SK-N-SH (cell line): ENCODE data around the gene ABCF1. TPM values are rescaled to one million over a fixed set of nuclear protein-coding genes. Genes with fewer than 3 reads are reported as not detected.

Experiments
- CTCF ChIA-PET: fragments of 300-600, 350-600 bp; formaldehyde crosslinking; extraction: SDS; loops from one replicate; lab custom pipeline; 2021; lab: Yijun Ruan, JAX
- POLR2A ChIA-PET: fragments of 350-600 bp; sonication (Branson Sonifier 250); formaldehyde crosslinking; extraction: SDS; loops from one replicate; lab custom pipeline; 2020; ENCODE audit warnings: antibody characterized with exemption, inconsistent platforms; lab: Yijun Ruan, JAX
- DNase-seq: peaks from one replicate; pipeline ENCODE4 v3.0.0; 2012
- H2AFZ ChIP-seq: fragments of 200-600 bp; sonication (generic); 2 replicates; pipeline ENCODE4 v1.8.1; 2016; ENCODE audit warnings: antibody characterized with exemption, mild to moderate bottlenecking, low read depth
- H3F3A ChIP-seq: fragments of 200-600 bp; sonication (generic); replicated peaks from 2 replicates; pipeline ENCODE3; 2016; ENCODE audit warnings: antibody characterized with exemption, mild to moderate bottlenecking; ENCODE audit not compliant: insufficient read depth
- H3K27ac ChIP-seq, 2 experiments: fragments of 200-500 bp in 1 of 2; fragments of 200-600 bp in 1 of 2; sonication (Bioruptor generic) in 1 of 2; sonication (generic), shearing (Covaris generic) in 1 of 2; 2 replicates each; pipeline versions ENCODE4 v1.5.1 to v1.6.1; 2014 to 2016; ENCODE audit warnings: low read depth in 2 of 2, inconsistent platforms in 1 of 2, low read length in 1 of 2, mild to moderate bottlenecking in 1 of 2, mixed read lengths in 1 of 2
- H3K27me3 ChIP-seq: fragments of 200-600 bp; sonication (generic), shearing (Covaris generic); 2 replicates; pipeline ENCODE4 v1.6.1; 2016; ENCODE audit warnings: mixed run types; ENCODE audit not compliant: insufficient read depth
- H3K36me3 ChIP-seq, 2 experiments: fragments of 200-500 bp in 1 of 2; fragments of 200-600 bp in 1 of 2; sonication (Bioruptor generic) in 1 of 2; sonication (generic) in 1 of 2; replicated peaks in 1 of 2; 2 replicates each; pipeline versions ENCODE3 to v1.5.1; 2014 to 2016; ENCODE audit warnings: low read length in 1 of 2, mild to moderate bottlenecking in 1 of 2; ENCODE audit not compliant: insufficient read depth in 2 of 2, control insufficient read depth in 1 of 2
- H3K4me1 ChIP-seq, 2 experiments: fragments of 200-500 bp in 1 of 2; fragments of 200-600 bp in 1 of 2; sonication (Bioruptor generic) in 1 of 2; sonication (generic), shearing (Covaris generic) in 1 of 2; 2 replicates each; pipeline versions ENCODE4 v1.5.1 to v1.6.1; 2014 to 2016; ENCODE audit warnings: low read depth in 1 of 2, low read length in 1 of 2, mixed run types in 1 of 2; ENCODE audit not compliant: insufficient read depth in 2 of 2, control insufficient read depth in 1 of 2
- H3K4me2 ChIP-seq: fragments of 200-600 bp; sonication (generic), shearing (Covaris generic); 2 replicates; pipeline ENCODE4 v1.6.1; 2017; ENCODE audit warnings: mixed run types
- H3K4me3 ChIP-seq, 2 experiments: fragments of 200-500 bp in 1 of 2; fragments of 200-600 bp in 1 of 2; sonication (Bioruptor generic) in 1 of 2; sonication (generic), shearing (Covaris generic) in 1 of 2; 2 replicates each; pipeline versions ENCODE4 v1.5.1 to v1.8.1; 2014 to 2016; ENCODE audit warnings: low read depth in 2 of 2, inconsistent platforms in 1 of 2, low read length in 1 of 2, mild to moderate bottlenecking in 1 of 2, mixed read lengths in 1 of 2, moderate library complexity in 1 of 2
- H3K79me2 ChIP-seq: fragments of 200-600 bp; sonication (generic); 2 replicates; pipeline ENCODE4 v1.8.1; 2017; ENCODE audit warnings: mild to moderate bottlenecking; ENCODE audit not compliant: insufficient read depth
- H3K9ac ChIP-seq: fragments of 200-600 bp; sonication (generic); 2 replicates; pipeline ENCODE4 v1.6.1; 2017; ENCODE audit warnings: mixed run types
- H3K9me2 ChIP-seq: fragments of 200-600 bp; sonication (generic); 2 replicates; pipeline ENCODE4 v1.6.1; 2017; ENCODE audit warnings: mixed run types
- H3K9me3 ChIP-seq: fragments of 200-600 bp; sonication (generic); 2 replicates; pipeline ENCODE4 v1.6.1; 2017; ENCODE audit warnings: mixed run types, mild to moderate bottlenecking, moderate library complexity
- H4K20me1 ChIP-seq: fragments of 200-600 bp; sonication (generic); 2 replicates; pipeline ENCODE4 v1.6.1; 2017; ENCODE audit warnings: mild to moderate bottlenecking, mixed run types; ENCODE audit not compliant: insufficient read depth
- FOXM1 ChIP-seq: IDR thresholded peaks from 2 replicates; pipeline ENCODE4 v1.4.0; 2012; ENCODE audit warnings: low read depth, mild to moderate bottlenecking
- GABPA ChIP-seq: IDR thresholded peaks from 2 replicates; pipeline ENCODE4 v1.4.0; 2012; ENCODE audit warnings: low read depth, mild to moderate bottlenecking
- GATA2 ChIP-seq: sonication (generic); formaldehyde crosslinking; IDR thresholded peaks from 2 replicates; pipeline ENCODE4 v1.5.0; 2020; ENCODE audit warnings: mild to moderate bottlenecking, missing genetic modification reagents
- JUND ChIP-seq: IDR thresholded peaks from 2 replicates; pipeline ENCODE4 v1.4.0; 2012
- NFIC ChIP-seq: IDR thresholded peaks from 2 replicates; pipeline ENCODE4 v1.4.0; 2012; ENCODE audit warnings: borderline replicate concordance
- POLR2AphosphoS5 ChIP-seq: IDR thresholded peaks from 2 replicates; pipeline ENCODE4 v1.6.1; 2012; ENCODE audit warnings: low read depth, low read length
- RCOR1 ChIP-seq: fragments of 150-350 bp; IDR thresholded peaks from 2 replicates; pipeline ENCODE4 v1.6.1; 2017; ENCODE audit warnings: antibody characterized with exemption, low read length
- RFX5 ChIP-seq: IDR thresholded peaks from 2 replicates; pipeline ENCODE4 v1.6.1; 2012; ENCODE audit warnings: mild to moderate bottlenecking, improper control_type of control experiment, low read length
- TCF12 ChIP-seq: IDR thresholded peaks from 2 replicates; pipeline ENCODE4 v1.4.0; 2012
- TEAD4 ChIP-seq: IDR thresholded peaks from 2 replicates; pipeline ENCODE4 v1.4.0; 2012; ENCODE audit warnings: mild to moderate bottlenecking, borderline replicate concordance; ENCODE audit not compliant: insufficient read depth
- YY1 ChIP-seq: IDR thresholded peaks from 2 replicates; pipeline ENCODE4 v1.4.0; 2012; ENCODE audit warnings: low read depth, mild to moderate bottlenecking
- WGBS: methylation state at CpG from one replicate; pipeline ENCODE4 v1.1.6; 2017; ENCODE audit warnings: low lambda C conversion rate; 5-methylcytosine and 5-hydroxymethylcytosine counted together
- polyA plus RNA-seq, 3 experiments: library from polyadenylated mRNA; depleted of rRNA; stranded (reverse); fragments of >200 nt; gene quantifications; 2 replicates each; pipeline ENCODE4 v1.2.3, GENCODE V29; 2012
- TF ChIP-seq, protein P1 (sequence below): fragments of 150-350 bp; IDR thresholded peaks from 2 replicates; pipeline ENCODE4 v1.6.1; 2017; ENCODE audit warnings: antibody characterized with exemption, low read length, low read depth, borderline replicate concordance
- TF ChIP-seq, protein P2 (sequence below): IDR thresholded peaks from 2 replicates; pipeline ENCODE4 v1.4.0; 2012; ENCODE audit warnings: low read depth
- TF ChIP-seq, protein P3 (sequence below): IDR thresholded peaks from 2 replicates; pipeline ENCODE4 v1.4.0; 2012; ENCODE audit warnings: low read depth, borderline replicate concordance
- TF ChIP-seq, protein P4 (sequence below): fragments of 150-350 bp; IDR thresholded peaks from 2 replicates; pipeline ENCODE4 v1.6.1; 2016; ENCODE audit warnings: mild to moderate bottlenecking, low read depth, low read length
- TF ChIP-seq, protein P5 (sequence below): fragments of 200-600 bp; sonication (generic); IDR thresholded peaks from 2 replicates; pipeline ENCODE4 v1.6.1; 2017; ENCODE audit warnings: antibody characterized with exemption, mild to moderate bottlenecking, moderate library complexity

The ABCF1 gene
- polyA plus RNA-seq, 1 of the 3 experiments (the other 2 are of a cell fraction), result 53.4 TPM

DNA sequence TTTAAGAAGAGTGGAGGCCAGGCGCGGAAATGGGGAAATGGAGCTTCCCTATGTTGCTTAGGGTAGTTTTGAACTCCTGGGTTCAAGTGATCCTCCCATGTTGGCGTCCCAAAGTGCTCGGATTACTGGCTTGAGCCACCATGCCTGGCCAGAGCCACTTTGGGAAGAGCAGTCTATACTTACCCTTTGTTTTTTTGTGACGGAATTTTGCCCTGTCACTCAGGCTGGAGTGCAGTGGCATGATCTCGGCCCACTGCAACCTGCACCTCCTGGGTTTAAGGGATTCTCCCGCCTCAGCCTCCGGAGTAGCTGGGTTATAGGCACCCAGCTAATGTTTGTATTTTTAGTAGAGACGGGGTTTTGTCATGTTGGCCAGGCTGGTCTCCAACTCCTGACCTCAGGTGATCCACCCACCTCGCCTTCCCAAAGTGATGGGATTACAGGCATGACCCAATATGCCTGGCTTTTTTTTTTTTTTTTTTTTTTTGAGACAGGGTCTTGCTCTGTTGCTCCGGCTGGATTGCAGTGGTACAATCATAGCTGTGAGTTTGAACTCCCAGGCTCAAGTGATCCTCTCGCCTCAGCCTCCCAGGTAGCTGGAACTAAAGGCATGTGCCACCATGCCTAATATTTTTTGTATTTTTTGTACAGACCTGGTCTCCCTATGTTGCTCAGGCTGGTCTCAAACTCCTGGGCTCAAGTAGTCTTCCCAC, 27.8 kb downstream of the ABCF1 start:
- H3K27ac ChIP-seq, result no peak overlapping the region
- H3K4me3 ChIP-seq, result no peak overlapping the region
- DNase-seq, result no peak
- H3K9ac ChIP-seq, result no peak overlapping the region
- CTCF ChIA-PET, result interaction anchor here (1.0 to 9.9 kb wide), 5 partner anchors 8 to 117 kb away, joined by 3 to 118 read pairs (median 3); no protein-coding TSS in a partner anchor
- no peaks in the 10 kb centered on the region for H3K9me3 ChIP-seq
- H2AFZ ChIP-seq, result no peak overlapping the region
- POLR2A ChIA-PET, result interaction anchor here (0.6 to 3.4 kb wide), 6 partner anchors 8 to 141 kb away, joined by 3 to 32 read pairs (median 4); no protein-coding TSS in a partner anchor
- H4K20me1 ChIP-seq, result no peaks in the 10 kb centered on the region
- peaks cover 39% of the 10 kb centered on the region for H3F3A ChIP-seq
- no peak overlapping the region for H3K4me2 ChIP-seq
- no peaks in the 10 kb centered on the region for H3K79me2 ChIP-seq
- no peaks in the 10 kb centered on the region for H3K4me1 ChIP-seq
- 96% methylated on average over 11 of the region's 12 CpGs for WGBS
- TF ChIP-seq, protein P1, sequence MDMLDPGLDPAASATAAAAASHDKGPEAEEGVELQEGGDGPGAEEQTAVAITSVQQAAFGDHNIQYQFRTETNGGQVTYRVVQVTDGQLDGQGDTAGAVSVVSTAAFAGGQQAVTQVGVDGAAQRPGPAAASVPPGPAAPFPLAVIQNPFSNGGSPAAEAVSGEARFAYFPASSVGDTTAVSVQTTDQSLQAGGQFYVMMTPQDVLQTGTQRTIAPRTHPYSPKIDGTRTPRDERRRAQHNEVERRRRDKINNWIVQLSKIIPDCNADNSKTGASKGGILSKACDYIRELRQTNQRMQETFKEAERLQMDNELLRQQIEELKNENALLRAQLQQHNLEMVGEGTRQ, result no peak
- TF ChIP-seq POLR2AphosphoS5 (peak; percentile 18; the same call in 1 of the 2 replicates), NFIC (no peak)
- TF ChIP-seq, protein P2, sequence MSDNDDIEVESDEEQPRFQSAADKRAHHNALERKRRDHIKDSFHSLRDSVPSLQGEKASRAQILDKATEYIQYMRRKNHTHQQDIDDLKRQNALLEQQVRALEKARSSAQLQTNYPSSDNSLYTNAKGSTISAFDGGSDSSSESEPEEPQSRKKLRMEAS, result no peak
- TF ChIP-seq, protein P3, sequence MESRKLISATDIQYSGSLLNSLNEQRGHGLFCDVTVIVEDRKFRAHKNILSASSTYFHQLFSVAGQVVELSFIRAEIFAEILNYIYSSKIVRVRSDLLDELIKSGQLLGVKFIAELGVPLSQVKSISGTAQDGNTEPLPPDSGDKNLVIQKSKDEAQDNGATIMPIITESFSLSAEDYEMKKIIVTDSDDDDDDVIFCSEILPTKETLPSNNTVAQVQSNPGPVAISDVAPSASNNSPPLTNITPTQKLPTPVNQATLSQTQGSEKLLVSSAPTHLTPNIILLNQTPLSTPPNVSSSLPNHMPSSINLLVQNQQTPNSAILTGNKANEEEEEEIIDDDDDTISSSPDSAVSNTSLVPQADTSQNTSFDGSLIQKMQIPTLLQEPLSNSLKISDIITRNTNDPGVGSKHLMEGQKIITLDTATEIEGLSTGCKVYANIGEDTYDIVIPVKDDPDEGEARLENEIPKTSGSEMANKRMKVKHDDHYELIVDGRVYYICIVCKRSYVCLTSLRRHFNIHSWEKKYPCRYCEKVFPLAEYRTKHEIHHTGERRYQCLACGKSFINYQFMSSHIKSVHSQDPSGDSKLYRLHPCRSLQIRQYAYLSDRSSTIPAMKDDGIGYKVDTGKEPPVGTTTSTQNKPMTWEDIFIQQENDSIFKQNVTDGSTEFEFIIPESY, result 0 out of 2 replicates have a peak, but pooled peaks have one; percentile 11
- TF ChIP-seq, all 33 proteins: peak for 2
- Histone ChIP-seq H3K27me3 (no peaks in the 10 kb centered on the region), H3K9me2 (no peaks in the 10 kb centered on the region), H3K36me3 (peaks cover 28 to 42% of the 10 kb centered on the region in 2 experiments)

DNA sequence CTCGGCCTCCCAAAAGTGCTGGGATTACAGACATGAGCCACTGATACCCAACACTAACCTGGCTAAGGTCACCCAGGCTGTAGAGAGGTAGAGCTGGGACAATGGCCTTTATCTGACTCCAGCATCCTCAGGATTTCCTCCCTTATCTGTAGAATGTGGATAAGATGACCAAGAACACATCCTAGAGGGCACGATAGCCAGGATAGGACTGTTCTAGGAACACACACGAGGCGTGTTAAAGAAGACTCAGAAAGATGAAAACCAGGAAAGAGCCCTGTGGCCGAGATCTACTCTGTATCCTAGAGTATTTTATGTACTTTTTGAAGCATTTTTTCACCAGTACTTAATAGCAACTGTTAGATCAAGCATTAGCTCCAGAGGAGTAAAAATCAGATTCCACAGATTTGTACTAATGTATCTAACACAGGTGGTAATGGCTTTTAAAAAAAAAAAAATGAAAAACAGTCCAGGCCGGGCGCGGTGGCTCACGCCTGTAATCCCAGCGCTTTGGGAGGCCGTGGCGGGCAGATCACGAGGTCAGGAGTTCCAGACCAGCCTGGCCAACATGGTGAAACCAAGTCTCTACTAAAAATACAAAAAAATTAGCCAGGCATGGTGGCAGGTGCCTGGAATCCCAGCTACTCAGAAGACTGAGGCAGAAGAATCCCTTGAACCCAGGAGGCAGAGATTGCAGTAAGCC, 28.5 kb downstream of the ABCF1 start:
- H4K20me1 ChIP-seq, result no peaks in the 10 kb centered on the region
- H3K27ac ChIP-seq, result 0 out of 4 replicates have a peak overlapping the region, but pooled peaks of 1 of the 2 experiments have one; percentile 13
- TF ChIP-seq RCOR1, result no peak
- no peak for TF ChIP-seq RFX5
- TF ChIP-seq NFIC, result no peak
- no peak; the same call in 1 of the 2 replicates for TF ChIP-seq JUND
- no peak for TF ChIP-seq GABPA
- no peak for TF ChIP-seq YY1
- no peak for TF ChIP-seq TCF12
- TF ChIP-seq GATA2 (CRISPR knock-in tag), result no peak
- TF ChIP-seq, protein P4, sequence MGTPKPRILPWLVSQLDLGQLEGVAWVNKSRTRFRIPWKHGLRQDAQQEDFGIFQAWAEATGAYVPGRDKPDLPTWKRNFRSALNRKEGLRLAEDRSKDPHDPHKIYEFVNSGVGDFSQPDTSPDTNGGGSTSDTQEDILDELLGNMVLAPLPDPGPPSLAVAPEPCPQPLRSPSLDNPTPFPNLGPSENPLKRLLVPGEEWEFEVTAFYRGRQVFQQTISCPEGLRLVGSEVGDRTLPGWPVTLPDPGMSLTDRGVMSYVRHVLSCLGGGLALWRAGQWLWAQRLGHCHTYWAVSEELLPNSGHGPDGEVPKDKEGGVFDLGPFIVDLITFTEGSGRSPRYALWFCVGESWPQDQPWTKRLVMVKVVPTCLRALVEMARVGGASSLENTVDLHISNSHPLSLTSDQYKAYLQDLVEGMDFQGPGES, result no peak
- TF ChIP-seq, protein P5, sequence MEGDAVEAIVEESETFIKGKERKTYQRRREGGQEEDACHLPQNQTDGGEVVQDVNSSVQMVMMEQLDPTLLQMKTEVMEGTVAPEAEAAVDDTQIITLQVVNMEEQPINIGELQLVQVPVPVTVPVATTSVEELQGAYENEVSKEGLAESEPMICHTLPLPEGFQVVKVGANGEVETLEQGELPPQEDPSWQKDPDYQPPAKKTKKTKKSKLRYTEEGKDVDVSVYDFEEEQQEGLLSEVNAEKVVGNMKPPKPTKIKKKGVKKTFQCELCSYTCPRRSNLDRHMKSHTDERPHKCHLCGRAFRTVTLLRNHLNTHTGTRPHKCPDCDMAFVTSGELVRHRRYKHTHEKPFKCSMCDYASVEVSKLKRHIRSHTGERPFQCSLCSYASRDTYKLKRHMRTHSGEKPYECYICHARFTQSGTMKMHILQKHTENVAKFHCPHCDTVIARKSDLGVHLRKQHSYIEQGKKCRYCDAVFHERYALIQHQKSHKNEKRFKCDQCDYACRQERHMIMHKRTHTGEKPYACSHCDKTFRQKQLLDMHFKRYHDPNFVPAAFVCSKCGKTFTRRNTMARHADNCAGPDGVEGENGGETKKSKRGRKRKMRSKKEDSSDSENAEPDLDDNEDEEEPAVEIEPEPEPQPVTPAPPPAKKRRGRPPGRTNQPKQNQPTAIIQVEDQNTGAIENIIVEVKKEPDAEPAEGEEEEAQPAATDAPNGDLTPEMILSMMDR, result no peak
- TF ChIP-seq TEAD4, result no peak
- TF ChIP-seq FOXM1, result no peak

More for the DNA sequence above, 28.5 kb downstream of the ABCF1 start:
- Histone ChIP-seq H2AFZ (no peak overlapping the region), H3K9me2 (no peaks in the 10 kb centered on the region), H3K4me3 (no peak overlapping the region), H3F3A (peaks cover 35% of the 10 kb centered on the region), H3K79me2 (no peaks in the 10 kb centered on the region), H3K4me2 (no peak overlapping the region), H3K27me3 (no peaks in the 10 kb centered on the region), H3K9ac (no peak overlapping the region), H3K4me1 (no peaks in the 10 kb centered on the region), H3K9me3 (no peaks in the 10 kb centered on the region), H3K36me3 (peaks cover 31 to 48% of the 10 kb centered on the region in 2 experiments)
- no peak for DNase-seq
- WGBS, result 92% methylated on average over 13 of the region's 13 CpGs
- ChIA-PET CTCF (interaction anchor here (1.4 to 9.9 kb wide), 3 partner anchors 10 to 56 kb away, joined by 5 to 118 read pairs (median 18); no protein-coding TSS in a partner anchor), POLR2A (interaction anchor here (1.6 to 2.4 kb wide), 3 partner anchors 9 to 14 kb away, joined by 6 to 18 read pairs (median 12); no protein-coding TSS in a partner anchor)
